Subcutaneous adipose tissue (tissue), 4 donors: ENCODE measurements around the gene MYO18B. TPM values are rescaled to one million over a fixed set of nuclear protein-coding genes. Genes with fewer than 3 reads are reported as not detected.

ENCODE experiments used
- CTCF ChIP-seq: fragments of 450-650 bp; IDR thresholded peaks from one replicate; pipeline ENCODE4 v1.5.1; 2016; ENCODE audit warnings: low read depth, mild to moderate bottlenecking, control low read depth, antibody characterized with exemption, moderate library complexity
- total RNA-seq, 4 donors: library from RNA; depleted of rRNA; stranded (reverse); fragments of >200 nt; gene quantifications; one replicate each; pipeline ENCODE4 v1.1.0, GENCODE V29; 2016

The MYO18B gene
- total RNA-seq, 4 donors from 2014 or later = under 0.01 TPM; not detected in 3

- TF ChIP-seq CTCF = no peak
Measured at GRCh38 chr22:26031641-26032040, 289.7 kb downstream of the MYO18B start.

- no peak for TF ChIP-seq CTCF
Measured at GRCh38 chr22:26033071-26033470, 291.1 kb downstream of the MYO18B start.

- TF ChIP-seq CTCF = no peak
Measured at GRCh38 chr22:26033586-26033985, 291.6 kb downstream of the MYO18B start.

GRCh38 chr22:26035523-26035922 is 293.5 kb downstream of the MYO18B start:
- TF ChIP-seq CTCF = no peak

GRCh38 chr22:26038365-26038764 is 296.4 kb downstream of the MYO18B start:
- no peak for TF ChIP-seq CTCF

- no peak for TF ChIP-seq CTCF
Measured at GRCh38 chr22:26041931-26042330, 299.9 kb downstream of the MYO18B start.

- no peak for TF ChIP-seq CTCF
Measured at GRCh38 chr22:26043031-26043430, 301.0 kb downstream of the MYO18B start.

- TF ChIP-seq CTCF = no peak
Measured at GRCh38 chr22:26045051-26045450, 303.1 kb downstream of the MYO18B start.
